ENCODE data around the gene CCNG2. TPM values are rescaled to one million over a fixed set of nuclear protein-coding genes. Genes with fewer than 3 reads are reported as not detected.

The CCNG2 gene
- total and polyA plus RNA-seq, 9 of the 15 experiments (the other 6 are each of a cell fraction or from before 2014, with no cell fraction given): 0.49 to 6.6 (median 2.9) TPM

GRCh38 chr4:77146186-77147078 is 10.6 kb upstream of the CCNG2 start (continued):
- TF ChIP-seq PKNOX1 (IDR thresholded peaks at IDR 0.05) (no peak), TEAD1 (CRISPR knock-in tag; IDR thresholded peaks at IDR 0.05) (0 out of 4 replicates have a peak, but pooled peaks of 1 of the 2 experiments have one; percentile 53), ARID3A (IDR thresholded peaks at IDR 0.05; ENCODE audit: borderline replicate concordance, low read depth, low read length) (0 out of 2 replicates have a peak, but pooled peaks have one; percentile 41), IRF1 (CRISPR knock-in tag; IDR thresholded peaks at IDR 0.05; ENCODE audit: borderline replicate concordance) (no peak), ZBTB1 (CRISPR knock-in tag; IDR thresholded peaks at IDR 0.05; ENCODE audit: borderline replicate concordance, low read depth) (no peak), ZNF133 (CRISPR knock-in tag; IDR thresholded peaks at IDR 0.05) (no peak), ZNF77 (CRISPR knock-in tag; IDR thresholded peaks at IDR 0.05) (no peak), NCOA4 (IDR thresholded peaks at IDR 0.05; ENCODE audit: partially characterized antibody) (no peak), HNRNPL (IDR thresholded peaks at IDR 0.05; ENCODE audit: low read depth, low read length) (no peak), ZNF764 (CRISPR knock-in tag; IDR thresholded peaks at IDR 0.05; ENCODE audit: low read depth) (no peak), MTA2 (IDR thresholded peaks at IDR 0.05; ENCODE audit: low read depth) (no peak), YY1 (IDR thresholded peaks at IDR 0.05; ENCODE audit: borderline replicate concordance in 1 of 3, control insufficient read depth in 1 of 3, extremely low read depth in 1 of 3, insufficient read depth in 3 of 3, insufficient read length in 1 of 3, insufficient replicate concordance in 2 of 3, low read depth in 1 of 3, low read length in 2 of 3) (no peak), MTA1 (IDR thresholded peaks at IDR 0.05; ENCODE audit: borderline replicate concordance) (0 out of 2 replicates have a peak, but pooled peaks have one; percentile 18), ZNF668 (CRISPR knock-in tag; IDR thresholded peaks at IDR 0.05) (no peak), SMAD2 (IDR thresholded peaks at IDR 0.05; ENCODE audit: low read depth, low read length) (no peak), NFATC3 (IDR thresholded peaks at IDR 0.05) (no peak), ID3 (CRISPR knock-in tag; IDR thresholded peaks at IDR 0.05) (no peak), ID3 (tag; IDR thresholded peaks at IDR 0.05) (no peak), NR3C1 (CRISPR knock-in tag; IDR thresholded peaks at IDR 0.05) (no peak), TFE3 (CRISPR knock-in tag; IDR thresholded peaks at IDR 0.05) (no peak)
